ENCODE data around the gene LIMS2.

DNA sequence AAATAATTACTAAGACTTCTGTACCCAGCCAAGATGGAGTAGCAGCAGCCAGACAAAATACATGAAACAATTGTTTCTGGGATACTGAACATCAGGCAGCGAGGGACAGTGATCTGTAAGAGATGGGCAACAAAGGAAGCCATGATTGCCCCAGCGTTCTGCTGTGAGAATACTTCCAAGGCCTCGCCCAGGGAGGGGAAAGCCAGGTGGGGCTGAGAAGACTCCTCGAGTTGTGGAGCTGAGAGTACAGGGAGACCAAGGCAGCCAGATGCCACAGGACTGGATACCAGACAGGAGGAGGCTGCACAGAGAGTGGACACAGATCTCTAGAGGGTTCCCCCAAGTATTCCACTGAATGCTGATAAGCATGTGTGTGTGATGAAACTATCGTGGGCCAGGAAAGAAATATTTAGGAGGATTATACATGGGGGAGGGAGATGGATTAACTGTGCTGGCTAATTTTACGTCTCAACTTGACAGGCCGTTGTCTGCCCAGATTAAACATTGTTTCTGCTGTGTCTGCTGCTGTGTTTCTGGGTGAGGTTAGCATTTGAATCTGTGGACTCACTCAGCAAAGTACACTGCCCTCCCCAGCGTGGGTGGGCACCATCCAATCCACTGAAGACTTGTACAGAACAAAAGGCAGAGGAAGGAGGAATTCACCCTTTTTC is 10.2 kb upstream of the LIMS2 start:
- TF ChIP-seq POLR2A (IDR thresholded peaks at IDR 0.05; ENCODE audit: low read length) (no peak), GATA1 (IDR thresholded peaks at IDR 0.05; ENCODE audit: low read depth, low read length) (no peak)

Measured in erythroblast (primary cell).